Hepatocyte (in vitro differentiated cells): ENCODE data around the gene SYT7.

Source experiments
- EZH2 ChIP-seq: fragments of 200-600 bp; sonication (generic); IDR thresholded peaks from 2 replicates; pipeline ENCODE4 v1.6.1; 2016; ENCODE audit warnings: antibody characterized with exemption, mild to moderate bottlenecking, borderline replicate concordance
- EZH2phosphoT487 ChIP-seq: fragments of 200-600 bp; sonication (generic); IDR thresholded peaks from one replicate; pipeline ENCODE4 v1.6.1; 2018; ENCODE audit warnings: antibody characterized with exemption, mild to moderate bottlenecking, low read depth, moderate library complexity; ENCODE audit not compliant: unreplicated experiment, severe bottlenecking
- TF ChIP-seq, protein P1 (sequence below): fragments of 200-600 bp; sonication (generic); IDR thresholded peaks from 2 replicates; pipeline ENCODE4 v1.5.1; 2016; ENCODE audit warnings: antibody characterized with exemption, mild to moderate bottlenecking; ENCODE audit not compliant: poor library complexity

GRCh38 chr11:61592176-61592575 is 11.3 kb upstream of the SYT7 start:
- TF ChIP-seq EZH2 (no peak), EZH2phosphoT487 (no peak)
- TF ChIP-seq, protein P1, sequence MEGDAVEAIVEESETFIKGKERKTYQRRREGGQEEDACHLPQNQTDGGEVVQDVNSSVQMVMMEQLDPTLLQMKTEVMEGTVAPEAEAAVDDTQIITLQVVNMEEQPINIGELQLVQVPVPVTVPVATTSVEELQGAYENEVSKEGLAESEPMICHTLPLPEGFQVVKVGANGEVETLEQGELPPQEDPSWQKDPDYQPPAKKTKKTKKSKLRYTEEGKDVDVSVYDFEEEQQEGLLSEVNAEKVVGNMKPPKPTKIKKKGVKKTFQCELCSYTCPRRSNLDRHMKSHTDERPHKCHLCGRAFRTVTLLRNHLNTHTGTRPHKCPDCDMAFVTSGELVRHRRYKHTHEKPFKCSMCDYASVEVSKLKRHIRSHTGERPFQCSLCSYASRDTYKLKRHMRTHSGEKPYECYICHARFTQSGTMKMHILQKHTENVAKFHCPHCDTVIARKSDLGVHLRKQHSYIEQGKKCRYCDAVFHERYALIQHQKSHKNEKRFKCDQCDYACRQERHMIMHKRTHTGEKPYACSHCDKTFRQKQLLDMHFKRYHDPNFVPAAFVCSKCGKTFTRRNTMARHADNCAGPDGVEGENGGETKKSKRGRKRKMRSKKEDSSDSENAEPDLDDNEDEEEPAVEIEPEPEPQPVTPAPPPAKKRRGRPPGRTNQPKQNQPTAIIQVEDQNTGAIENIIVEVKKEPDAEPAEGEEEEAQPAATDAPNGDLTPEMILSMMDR = no peak
